GM19463 (cell line): ENCODE data around the gene TRIM39.
A peak's percentile ranks its signal among the peaks of the same experiment; 100 is the strongest.
"Not testable (repeated sequence)": the region's sequence is repeated elsewhere in the genome, so short reads cannot be mapped to it uniquely, and the experiment has no call there.

ENCODE experiments used
- ATAC-seq: cut with Tn5 transposase; IDR thresholded peaks from one replicate; pipeline ENCODE4 v1.9.1; 2021; ENCODE audit warnings: mild to moderate bottlenecking, moderate library complexity; ENCODE audit not compliant: unreplicated experiment

The TRIM39 gene

GRCh38 chr6:30326526-30327231 is at the start of gene TRIM39:
TSS of gene TRIM39 (plus strand) at chr6:30326927. CDS start at chr6:30329318, 2,391 bp downstream.
- ATAC-seq: peak; percentile 71

DNA sequence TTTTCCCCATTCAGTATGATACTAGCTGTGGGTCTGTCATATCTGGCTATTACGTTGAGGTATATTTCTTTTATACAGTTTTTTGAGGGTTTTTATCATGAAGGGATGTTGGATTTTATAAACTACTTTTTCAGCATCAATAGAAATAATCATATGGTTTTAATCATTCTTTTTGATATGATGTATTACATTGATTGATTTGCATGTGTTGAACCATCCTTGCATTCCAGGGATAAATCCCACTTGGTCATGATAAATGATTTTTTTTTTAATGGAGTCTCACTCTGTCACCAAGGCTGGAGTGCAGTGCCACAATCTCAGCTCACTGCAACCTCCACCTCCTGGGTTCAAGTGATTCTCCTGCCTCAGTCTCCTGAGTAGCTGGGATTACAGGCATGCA is 45.7 kb upstream of the TRIM39 start:
- ATAC-seq: not testable (repeated sequence)

- no peak for ATAC-seq
Observed at GRCh38 chr6:30282522-30282921, 44.2 kb upstream of the TRIM39 start.

DNA sequence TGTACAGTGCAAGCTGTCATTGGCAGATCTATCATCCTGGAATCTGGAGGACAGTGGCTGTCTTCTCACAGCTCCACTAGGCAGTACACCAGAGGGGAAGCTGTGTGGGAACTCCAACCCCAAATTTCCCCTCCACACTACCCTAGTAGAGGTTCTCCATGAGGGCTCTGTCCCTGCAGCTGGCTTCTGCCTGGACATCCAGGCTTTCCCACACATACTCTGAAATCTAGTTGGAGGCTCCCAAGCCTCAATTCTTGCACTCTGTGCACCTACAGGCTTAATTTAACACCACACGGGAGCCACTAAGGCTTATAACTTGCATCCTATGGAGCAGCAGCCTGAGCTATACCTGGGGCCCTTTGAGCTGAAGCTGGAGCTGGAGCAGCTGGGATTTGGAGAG is 43.0 kb upstream of the TRIM39 start:
- ATAC-seq: no peak

DNA sequence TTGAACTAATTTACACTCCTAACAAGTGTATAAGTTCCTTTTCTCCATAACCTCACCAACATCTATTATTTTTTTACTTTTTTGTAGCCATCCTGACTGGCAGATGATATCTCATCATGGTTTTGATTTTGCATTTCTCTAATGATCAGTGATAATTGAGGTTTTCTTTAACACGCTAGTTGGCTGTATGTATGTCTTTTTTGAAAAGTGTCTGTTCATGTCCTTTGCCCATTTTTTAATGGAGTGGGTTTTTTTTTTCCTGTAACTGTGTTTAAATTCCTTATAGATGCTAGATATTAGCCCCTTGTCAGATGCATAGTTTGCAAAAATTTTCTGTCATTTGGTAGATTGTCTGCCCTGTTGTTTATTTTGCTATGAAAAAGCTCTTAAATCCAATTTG is 39.6 kb upstream of the TRIM39 start:
- no peak for ATAC-seq

GRCh38 chr6:30295837-30296236 is 30.9 kb upstream of the TRIM39 start:
- no peak for ATAC-seq

GRCh38 chr6:30304002-30304401 is 22.7 kb upstream of the TRIM39 start:
- no peak for ATAC-seq

- no peak for ATAC-seq
Observed at GRCh38 chr6:30311101-30311500, 15.6 kb upstream of the TRIM39 start.

GRCh38 chr6:30311671-30312070 is 15.1 kb upstream of the TRIM39 start:
- no peak for ATAC-seq

DNA sequence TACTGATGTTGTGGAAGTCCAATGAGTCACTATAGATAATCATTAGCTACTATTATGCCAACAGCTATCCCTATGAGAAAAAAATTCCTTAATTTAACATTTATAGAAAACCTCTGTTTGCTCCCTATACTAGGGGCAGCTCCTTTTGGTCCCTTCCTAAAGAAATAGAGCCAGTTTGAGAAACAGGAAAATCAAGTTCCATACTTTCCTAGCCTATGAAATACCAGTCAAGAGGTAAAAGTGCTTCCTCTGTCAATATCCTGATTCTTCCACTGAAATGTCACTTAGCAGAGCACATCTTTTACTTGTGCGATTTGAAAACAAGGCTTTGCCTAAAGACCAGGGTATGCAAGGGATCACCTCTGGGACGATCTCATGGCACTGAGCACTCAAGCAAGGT is 14.5 kb upstream of the TRIM39 start:
- ATAC-seq: no peak

DNA sequence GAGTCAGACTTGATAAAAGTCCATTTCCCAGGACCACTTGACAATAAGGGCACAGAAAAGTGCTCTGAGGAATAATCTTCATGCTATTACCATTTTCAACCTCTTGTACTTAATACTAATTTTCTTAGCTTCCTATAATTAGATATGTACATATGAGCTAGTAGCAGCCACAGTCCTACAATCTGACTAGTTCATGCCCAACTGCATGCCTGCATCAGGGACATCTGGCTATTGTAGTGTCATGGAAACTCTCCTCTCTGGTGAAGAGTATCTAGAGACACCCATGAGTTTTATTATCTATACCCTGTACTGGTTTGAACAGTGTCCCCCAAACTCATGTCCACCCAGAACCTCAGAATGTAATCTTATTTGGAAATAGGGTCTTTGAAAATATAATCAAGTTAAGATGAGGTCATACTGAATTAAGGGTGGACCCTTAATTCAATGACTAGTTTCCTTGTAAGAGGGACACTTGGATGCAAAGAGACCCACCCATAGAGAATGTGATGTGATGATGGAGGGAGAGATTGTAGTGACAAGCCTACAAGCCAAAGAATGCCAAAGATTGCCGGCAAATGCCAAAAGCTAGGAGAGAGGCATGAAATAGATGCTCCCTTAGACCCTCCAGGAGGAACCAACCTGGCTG is 13.9 kb upstream of the TRIM39 start:
- ATAC-seq: no peak

DNA sequence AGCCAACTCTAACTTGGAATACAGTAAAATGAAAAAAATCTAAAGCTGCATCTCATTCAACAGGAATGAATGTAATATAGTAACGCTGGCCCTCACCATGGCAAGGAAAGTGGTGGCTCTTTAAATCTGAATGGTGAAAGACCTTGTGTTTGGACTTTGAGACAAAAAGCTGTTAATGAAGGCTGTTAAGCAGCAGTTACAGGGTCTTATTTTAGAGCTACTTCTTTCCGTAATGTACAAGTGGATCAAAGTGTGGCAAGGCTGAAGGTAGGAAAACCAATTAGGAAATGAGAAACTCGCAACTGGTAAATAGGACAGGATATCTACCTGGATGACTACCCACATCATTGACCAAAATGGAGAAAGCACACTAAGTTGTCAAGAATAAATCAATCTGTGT is 11.6 kb upstream of the TRIM39 start:
- ATAC-seq: no peak

DNA sequence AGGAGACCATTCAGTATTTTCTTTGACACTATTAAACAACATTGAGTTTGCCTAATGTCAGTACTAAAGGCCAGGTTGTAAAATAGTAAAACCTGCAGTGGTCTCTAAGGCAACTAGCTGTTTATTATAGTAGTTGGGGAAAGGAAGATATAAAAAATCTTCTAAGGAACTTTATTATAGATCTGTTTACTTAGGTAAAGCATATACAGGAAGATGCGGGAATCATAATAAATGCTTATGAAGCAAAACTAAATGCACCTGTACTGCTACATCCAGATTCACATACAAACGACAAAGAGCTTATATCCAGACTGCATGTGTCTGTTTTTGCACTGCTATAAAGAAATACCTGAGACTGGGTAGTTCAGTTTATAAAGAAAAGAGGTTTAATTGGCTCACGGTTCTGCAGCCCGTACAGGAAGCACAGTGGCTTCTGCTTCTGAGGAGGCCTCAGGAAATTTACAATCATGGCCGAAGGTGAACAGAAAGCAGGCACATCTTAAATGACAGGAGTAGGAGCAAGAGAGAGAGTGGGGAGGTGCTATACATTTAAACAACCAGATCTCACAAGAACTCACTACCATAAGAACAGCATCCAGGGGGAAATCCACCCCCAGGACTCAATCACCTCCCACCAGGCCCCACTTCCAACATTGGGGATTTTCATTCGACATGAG is 8.7 kb upstream of the TRIM39 start:
- ATAC-seq: no peak

DNA sequence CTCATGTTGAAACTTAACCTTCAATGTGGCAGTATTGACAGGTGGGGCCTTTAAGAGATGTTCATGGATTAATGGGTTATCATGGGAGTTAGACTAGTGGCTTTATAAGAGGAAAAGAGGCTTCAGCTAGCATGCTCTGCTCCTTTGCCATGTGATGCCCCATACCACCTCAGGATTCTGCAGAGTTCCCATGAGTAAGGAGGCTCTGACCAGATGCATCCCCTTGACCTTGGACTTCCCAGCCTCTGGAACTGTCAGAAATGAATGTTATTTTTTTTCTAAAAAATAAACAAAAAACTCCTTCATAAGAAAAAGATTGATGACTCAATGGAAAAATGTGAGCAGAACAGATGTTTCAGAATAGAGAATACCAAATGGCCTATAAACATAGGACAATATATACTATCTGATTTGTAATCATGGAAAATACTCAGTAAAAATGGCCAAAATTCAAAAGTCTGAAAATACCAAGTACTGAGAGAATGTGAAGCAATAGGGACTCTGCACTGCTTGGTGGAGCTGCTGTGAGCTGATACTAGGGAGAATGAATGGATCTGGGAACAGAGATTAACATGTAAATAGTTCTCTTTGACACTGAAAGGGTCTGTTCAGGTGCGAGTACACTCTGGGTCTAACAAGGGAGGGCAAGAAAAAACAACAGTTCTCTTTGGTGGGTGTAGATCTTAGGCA is 7.4 kb upstream of the TRIM39 start:
- ATAC-seq: no peak

- ATAC-seq: no peak
Observed at GRCh38 chr6:30321692-30322388, 4.9 kb upstream of the TRIM39 start.

DNA sequence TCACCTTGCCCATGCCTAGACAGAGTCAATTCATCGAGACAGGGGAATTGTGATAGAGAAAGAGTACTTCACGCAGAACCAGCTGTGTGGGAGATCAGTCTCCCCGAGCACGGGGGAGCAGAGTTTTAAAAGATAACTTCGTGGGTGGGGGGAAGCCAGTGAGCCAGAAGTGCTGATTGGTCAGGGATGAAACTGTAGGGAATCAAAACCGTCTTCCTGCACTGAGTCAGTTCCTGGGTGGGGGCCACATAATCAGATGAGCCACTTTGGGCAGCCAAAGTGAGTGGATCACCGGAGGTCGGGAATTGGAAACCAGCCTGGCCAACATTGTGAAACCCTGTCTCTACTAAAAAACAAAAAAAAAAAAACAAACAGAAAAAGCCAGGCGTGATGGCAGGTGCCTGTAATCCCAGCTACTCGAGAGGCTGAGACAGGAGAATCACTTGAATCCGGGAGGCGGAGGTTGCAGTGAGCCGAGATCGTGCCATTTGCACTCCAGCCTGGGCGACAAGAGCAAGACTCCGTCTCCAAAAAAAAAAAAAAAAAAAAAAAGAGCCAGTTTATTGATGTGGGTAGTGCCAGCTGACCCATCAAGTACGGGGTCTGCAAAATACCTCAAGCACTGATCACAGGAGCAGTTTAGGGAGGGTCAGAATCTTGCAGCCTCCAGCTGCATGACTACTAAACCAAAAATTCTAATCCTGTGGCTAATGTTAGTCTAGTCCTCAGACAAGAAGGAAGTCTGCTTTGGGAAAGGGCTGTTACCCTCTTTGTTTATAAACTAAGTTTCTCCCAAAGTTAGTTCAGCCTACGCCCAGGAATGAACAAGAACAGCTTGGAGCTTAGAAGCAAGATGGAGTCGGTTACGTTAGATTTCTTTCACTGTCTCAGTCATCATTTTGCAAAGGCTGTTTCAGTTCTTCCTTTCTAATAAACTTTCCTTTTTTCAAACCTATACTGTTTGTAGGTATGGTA is 3.9 kb upstream of the TRIM39 start:
- no peak for ATAC-seq

GRCh38 chr6:30323806-30324205 is 2.9 kb upstream of the TRIM39 start:
- no peak for ATAC-seq

GRCh38 chr6:30325150-30325872 is 1.4 kb upstream of the TRIM39 start:
- ATAC-seq: no peak

DNA sequence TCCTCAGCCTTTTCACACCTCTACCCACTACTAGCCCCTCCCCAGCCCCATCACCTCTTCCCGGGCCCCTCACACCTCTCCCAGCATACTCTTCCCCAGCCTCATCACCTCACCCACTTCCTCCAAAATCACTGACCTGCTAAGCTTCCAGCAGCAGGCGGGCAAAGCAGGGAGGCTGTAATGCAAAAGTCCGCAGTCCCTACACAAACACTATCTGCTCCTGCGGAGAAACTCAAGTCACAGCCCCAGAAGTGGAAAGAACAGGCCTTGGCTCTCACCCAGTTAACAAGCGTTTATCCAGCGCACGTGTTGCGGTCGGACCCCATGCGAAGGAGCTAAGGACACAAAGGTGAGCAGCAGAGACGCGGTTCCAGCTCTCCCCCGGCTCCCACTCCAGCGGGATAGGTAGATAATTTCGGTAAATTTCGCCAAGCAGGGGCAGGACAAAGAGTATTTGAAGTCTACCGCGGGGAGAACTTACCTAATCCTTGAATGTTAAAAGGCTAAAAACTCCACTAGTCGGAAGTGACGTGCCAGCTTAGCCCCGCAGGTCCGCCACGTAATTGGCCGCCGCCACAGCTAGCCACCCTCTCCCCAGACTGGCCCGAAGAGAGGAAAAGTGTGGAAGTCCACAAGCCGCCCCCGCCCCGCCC is 728 bp upstream of the TRIM39 start:
- ATAC-seq: peak; percentile 42
